Nephron (organoid): ENCODE data around the gene XKR3.

Source experiments
- H3K27ac Mint-ChIP-seq, 3 experiments: 2 replicates each; pipeline ENCODE4 v1.8.0; 2020; ENCODE audit warnings: mixed read lengths in 3 of 3, mild to moderate bottlenecking in 2 of 3, moderate library complexity in 1 of 3
- H3K27me3 Mint-ChIP-seq: 2 replicates; pipeline ENCODE4 v1.8.0; 2021; ENCODE audit warnings: low read depth, mild to moderate bottlenecking, moderate library complexity, mixed read lengths
- H3K36me3 Mint-ChIP-seq: 2 replicates; pipeline ENCODE4 v1.8.0; 2020; ENCODE audit warnings: low read depth, mixed read lengths
- H3K4me1 Mint-ChIP-seq: 2 replicates; pipeline ENCODE4 v1.8.0; 2020; ENCODE audit warnings: mixed read lengths
- H3K4me3 Mint-ChIP-seq, 3 experiments: 2 replicates each; pipeline ENCODE4 v1.8.0; 2020; ENCODE audit warnings: mild to moderate bottlenecking in 3 of 3, mixed read lengths in 3 of 3, moderate library complexity in 2 of 3
- H3K9me3 Mint-ChIP-seq: 2 replicates; pipeline ENCODE4 v1.8.0; 2020; ENCODE audit warnings: mixed read lengths
- CTCF ChIP-seq, 3 experiments: fragments of 200-600 bp; sonication (generic); IDR thresholded peaks; one replicate each; pipeline ENCODE4 v1.5.0; 2021; ENCODE audit warnings: antibody characterized with exemption in 3 of 3; ENCODE audit not compliant: unreplicated experiment in 3 of 3

The XKR3 gene

GRCh38 chr22:16829985-16830384 is 4.8 kb upstream of the XKR3 start:
- H3K9me3 Mint-ChIP-seq, result peaks cover 16% of the 10 kb centered on the region
- no peaks in the 10 kb centered on the region for H3K4me1 Mint-ChIP-seq
- H3K4me3 Mint-ChIP-seq, result no peak overlapping the region
- no peak for TF ChIP-seq CTCF (IDR thresholded peaks at IDR 0.05; ENCODE audit: unreplicated experiment in 3 of 3)
- H3K27ac Mint-ChIP-seq, result no peak overlapping the region
- no peaks in the 10 kb centered on the region for H3K27me3 Mint-ChIP-seq
- no peaks in the 10 kb centered on the region for H3K36me3 Mint-ChIP-seq

GRCh38 chr22:16828876-16829275 is 3.7 kb upstream of the XKR3 start:
- no peak overlapping the region for H3K4me3 Mint-ChIP-seq
- H3K9me3 Mint-ChIP-seq, result peaks cover 14% of the 10 kb centered on the region
- H3K4me1 Mint-ChIP-seq, result no peaks in the 10 kb centered on the region
- no peak for TF ChIP-seq CTCF (IDR thresholded peaks at IDR 0.05; ENCODE audit: unreplicated experiment in 3 of 3)
- H3K27me3 Mint-ChIP-seq, result no peaks in the 10 kb centered on the region
- no peaks in the 10 kb centered on the region for H3K36me3 Mint-ChIP-seq
- H3K27ac Mint-ChIP-seq, result no peak overlapping the region

GRCh38 chr22:16827506-16827905 is 2.3 kb upstream of the XKR3 start:
- Mint-ChIP-seq H3K4me1 (no peaks in the 10 kb centered on the region), H3K4me3 (no peak overlapping the region)
- no peak for TF ChIP-seq CTCF (IDR thresholded peaks at IDR 0.05; ENCODE audit: unreplicated experiment in 3 of 3)

GRCh38 chr22:16819249-16819648 is 6.0 kb downstream of the XKR3 start:
- Mint-ChIP-seq H3K27me3 (no peaks in the 10 kb centered on the region), H3K4me3 (no peak overlapping the region), H3K9me3 (peaks cover 28% of the 10 kb centered on the region), H3K36me3 (no peaks in the 10 kb centered on the region), H3K27ac (no peak overlapping the region), H3K4me1 (no peaks in the 10 kb centered on the region)
- no peak for TF ChIP-seq CTCF (IDR thresholded peaks at IDR 0.05; ENCODE audit: unreplicated experiment in 3 of 3)

More at GRCh38 chr22:16827506-16827905, 2.3 kb upstream of the XKR3 start:
- H3K9me3 Mint-ChIP-seq, result peaks cover 23% of the 10 kb centered on the region
- H3K27me3 Mint-ChIP-seq, result no peaks in the 10 kb centered on the region
- H3K27ac Mint-ChIP-seq, result no peak overlapping the region
- H3K36me3 Mint-ChIP-seq, result no peaks in the 10 kb centered on the region

- Mint-ChIP-seq H3K27me3 (no peaks in the 10 kb centered on the region), H3K27ac (no peak overlapping the region), H3K9me3 (peaks cover 29% of the 10 kb centered on the region), H3K36me3 (no peaks in the 10 kb centered on the region), H3K4me1 (no peaks in the 10 kb centered on the region), H3K4me3 (no peak overlapping the region)
- TF ChIP-seq CTCF (IDR thresholded peaks at IDR 0.05; ENCODE audit: unreplicated experiment in 3 of 3), result no peak
Measured at GRCh38 chr22:16818538-16818937, 6.7 kb downstream of the XKR3 start.

GRCh38 chr22:16815073-16815472 is 10.1 kb downstream of the XKR3 start:
- no peaks in the 10 kb centered on the region for H3K36me3 Mint-ChIP-seq
- H3K4me3 Mint-ChIP-seq, result no peak overlapping the region
- H3K27ac Mint-ChIP-seq, result no peak overlapping the region
- no peaks in the 10 kb centered on the region for H3K27me3 Mint-ChIP-seq
- H3K4me1 Mint-ChIP-seq, result no peaks in the 10 kb centered on the region
- peaks cover 28% of the 10 kb centered on the region for H3K9me3 Mint-ChIP-seq
- TF ChIP-seq CTCF (IDR thresholded peaks at IDR 0.05; ENCODE audit: unreplicated experiment in 3 of 3), result no peak
